ENCODE results near the gene TRPM1. TPM values are rescaled to one million over a fixed set of nuclear protein-coding genes. Genes with fewer than 3 reads are reported as not detected.

Gene TRPM1
- total RNA-seq, 1 donor from 2014 or later: 0.93 TPM

GRCh38 chr15:31021067-31021665 is 80.4 kb downstream of the TRPM1 start:
- DNase-seq (ENCODE audit: low spot score): no peak

GRCh38 chr15:31020542-31020941 is 81.0 kb downstream of the TRPM1 start:
- no peak for DNase-seq (ENCODE audit: low spot score)

GRCh38 chr15:31019986-31020385 is 81.5 kb downstream of the TRPM1 start:
- DNase-seq (ENCODE audit: low spot score): no peak

GRCh38 chr15:31017311-31017710 is 84.2 kb downstream of the TRPM1 start:
- no peak for DNase-seq (ENCODE audit: low spot score)

- no peak for DNase-seq (ENCODE audit: low spot score)
Observed at GRCh38 chr15:31016446-31016915, 85.0 kb downstream of the TRPM1 start.

GRCh38 chr15:31014608-31014925 is 87.0 kb downstream of the TRPM1 start:
- no peak for DNase-seq (ENCODE audit: low spot score)

GRCh38 chr15:31013863-31014607 is 87.5 kb downstream of the TRPM1 start:
- DNase-seq (ENCODE audit: low spot score): no peak

GRCh38 chr15:31012455-31012854 is 89.1 kb downstream of the TRPM1 start:
- DNase-seq (ENCODE audit: low spot score): no peak

GRCh38 chr15:31010036-31010435 is 91.5 kb downstream of the TRPM1 start:
- no peak for DNase-seq (ENCODE audit: low spot score)

GRCh38 chr15:31005660-31006059 is 95.9 kb downstream of the TRPM1 start:
- no peak for DNase-seq (ENCODE audit: low spot score)

- no peak for DNase-seq (ENCODE audit: low spot score)
Observed at GRCh38 chr15:31004220-31004733, 97.2 kb downstream of the TRPM1 start.

- DNase-seq (ENCODE audit: low spot score): no peak
Observed at GRCh38 chr15:31001702-31002101, 99.8 kb downstream of the TRPM1 start.

- DNase-seq (ENCODE audit: low spot score): no peak
Observed at GRCh38 chr15:30999729-31000128, 101.8 kb downstream of the TRPM1 start.

GRCh38 chr15:30997270-30997669 is 104.3 kb downstream of the TRPM1 start:
- DNase-seq (ENCODE audit: low spot score): no peak

GRCh38 chr15:30992249-30992864 is 109.2 kb downstream of the TRPM1 start:
- DNase-seq (ENCODE audit: low spot score): no peak

GRCh38 chr15:30991255-30992235 is 110.0 kb downstream of the TRPM1 start, which contains the start of gene MTMR10:
Gene MTMR10, minus strand, starts transcription at chr15:30991628. Its CDS starts 122 bp downstream, at chr15:30991506.
- DNase-seq (ENCODE audit: low spot score): peak; percentile 88

- no peak for DNase-seq (ENCODE audit: low spot score)
Observed at GRCh38 chr15:30990446-30991254, 110.9 kb downstream of the TRPM1 start.

- no peak for DNase-seq (ENCODE audit: low spot score)
Observed at GRCh38 chr15:30990036-30990435, 111.5 kb downstream of the TRPM1 start.

GRCh38 chr15:30985081-30985531 is 116.4 kb downstream of the TRPM1 start:
- DNase-seq (ENCODE audit: low spot score): no peak

GRCh38 chr15:30984542-30984941 is 117.0 kb downstream of the TRPM1 start:
- DNase-seq (ENCODE audit: low spot score): no peak
